ENCODE measurements around the gene GRAMD1B. TPM values are rescaled to one million over a fixed set of nuclear protein-coding genes. Genes with fewer than 3 reads are reported as not detected.

The GRAMD1B gene
- total RNA-seq, 1 experiment from 2014 or later: 1.2 TPM

GRCh38 chr11:123457187-123457770 is 27.2 kb downstream of the GRAMD1B start:
- intact Hi-C loops (cut with micrococcal nuclease; ENCODE audit: unreplicated experiment): no loop called here
- BruUV-seq (replicated peaks): no TSS peak
- POLR2A ChIA-PET: no interaction called here

GRCh38 chr11:123458501-123458900 is 28.4 kb downstream of the GRAMD1B start:
- no peaks in the 10 kb centered on the region for H3K4me1 Mint-ChIP-seq (ENCODE audit: low read depth, unreplicated experiment)
- H3K4me1 ChIP-seq: no peaks in the 10 kb centered on the region
- ChIA-PET POLR2A (no interaction called here), CTCF (interaction anchor here (0.5 kb wide), 1 partner anchor 12 kb away, joined by 4 read pairs; no protein-coding TSS in a partner anchor)
- H3K36me3 Mint-ChIP-seq (ENCODE audit: insufficient read depth, unreplicated experiment): no peaks in the 10 kb centered on the region
- no peaks in the 10 kb centered on the region for H3K9me3 Mint-ChIP-seq (ENCODE audit: unreplicated experiment)
- TF ChIP-seq CTCF (IDR thresholded peaks at IDR 0.05; ENCODE audit: insufficient read depth in 1 of 2, low read depth in 1 of 2, low read length in 1 of 2, severe bottlenecking in 1 of 2, unreplicated experiment in 1 of 2): no peak
- intact Hi-C loops (cut with micrococcal nuclease; ENCODE audit: unreplicated experiment): no loop called here
- H3K27me3 ChIP-seq (replicated peaks; ENCODE audit: control insufficient read depth, insufficient read depth, low read length): no peaks in the 10 kb centered on the region
- no peak overlapping the region for H3K4me3 ChIP-seq (ENCODE audit: low read depth, low read length)
- peaks cover 2% of the 10 kb centered on the region for H3K27me3 Mint-ChIP-seq (ENCODE audit: insufficient read depth, unreplicated experiment)
- no peak overlapping the region for H3K27ac Mint-ChIP-seq (ENCODE audit: unreplicated experiment)
- BruUV-seq (replicated peaks): no TSS peak
- H3K9me3 ChIP-seq: no peaks in the 10 kb centered on the region
- no peak for DNase-seq
- H3K4me3 Mint-ChIP-seq (ENCODE audit: unreplicated experiment): no peak overlapping the region
- H3K36me3 ChIP-seq (ENCODE audit: control insufficient read depth, insufficient read depth, low read length): no peaks in the 10 kb centered on the region

More at GRCh38 chr11:123457187-123457770, 27.2 kb downstream of the GRAMD1B start:
- no peaks in the 10 kb centered on the region for H3K9me3 ChIP-seq
- H3K4me3 ChIP-seq (ENCODE audit: low read depth, low read length): no peak overlapping the region
- CTCF ChIA-PET: interaction anchor here (0.7 to 1.0 kb wide), 2 partner anchors 21 to 33 kb away, joined by 3 to 4 read pairs; no protein-coding TSS in a partner anchor
- Mint-ChIP-seq H3K27me3 (ENCODE audit: insufficient read depth, unreplicated experiment) (no peaks in the 10 kb centered on the region), H3K4me1 (ENCODE audit: low read depth, unreplicated experiment) (no peaks in the 10 kb centered on the region), H3K27ac (ENCODE audit: unreplicated experiment) (no peak overlapping the region), H3K36me3 (ENCODE audit: insufficient read depth, unreplicated experiment) (no peaks in the 10 kb centered on the region), H3K9me3 (ENCODE audit: unreplicated experiment) (no peaks in the 10 kb centered on the region), H3K4me3 (ENCODE audit: unreplicated experiment) (no peak overlapping the region)
- no peaks in the 10 kb centered on the region for H3K27me3 ChIP-seq (replicated peaks; ENCODE audit: control insufficient read depth, insufficient read depth, low read length)
- H3K36me3 ChIP-seq (ENCODE audit: control insufficient read depth, insufficient read depth, low read length): no peaks in the 10 kb centered on the region
- no peak for TF ChIP-seq CTCF (IDR thresholded peaks at IDR 0.05; ENCODE audit: insufficient read depth in 1 of 2, low read depth in 1 of 2, low read length in 1 of 2, severe bottlenecking in 1 of 2, unreplicated experiment in 1 of 2)
- no peaks in the 10 kb centered on the region for H3K4me1 ChIP-seq
- no peak for DNase-seq

GRCh38 chr11:123460012-123460700 is 30.1 kb downstream of the GRAMD1B start:
- Mint-ChIP-seq H3K4me1 (ENCODE audit: low read depth, unreplicated experiment) (no peaks in the 10 kb centered on the region), H3K27me3 (ENCODE audit: insufficient read depth, unreplicated experiment) (peaks cover 10% of the 10 kb centered on the region), H3K4me3 (ENCODE audit: unreplicated experiment) (no peak overlapping the region), H3K36me3 (ENCODE audit: insufficient read depth, unreplicated experiment) (no peaks in the 10 kb centered on the region), H3K27ac (ENCODE audit: unreplicated experiment) (no peak overlapping the region), H3K9me3 (ENCODE audit: unreplicated experiment) (no peaks in the 10 kb centered on the region)
- intact Hi-C loops (cut with micrococcal nuclease; ENCODE audit: unreplicated experiment): no loop called here
- no peaks in the 10 kb centered on the region for H3K4me1 ChIP-seq
- no peaks in the 10 kb centered on the region for H3K27me3 ChIP-seq (replicated peaks; ENCODE audit: control insufficient read depth, insufficient read depth, low read length)
- H3K36me3 ChIP-seq (ENCODE audit: control insufficient read depth, insufficient read depth, low read length): no peaks in the 10 kb centered on the region
- no peak overlapping the region for H3K4me3 ChIP-seq (ENCODE audit: low read depth, low read length)
- no peaks in the 10 kb centered on the region for H3K9me3 ChIP-seq
- ChIA-PET POLR2A (no interaction called here), CTCF (no interaction called here)
- DNase-seq: no peak
- TF ChIP-seq CTCF (IDR thresholded peaks at IDR 0.05; ENCODE audit: insufficient read depth in 1 of 2, low read depth in 1 of 2, low read length in 1 of 2, severe bottlenecking in 1 of 2, unreplicated experiment in 1 of 2): no peak
- BruUV-seq (replicated peaks): no TSS peak

All from Caco-2 (cell line).